H1 (cell line): ENCODE data around the gene RYK. TPM values are rescaled to one million over a fixed set of nuclear protein-coding genes. Genes with fewer than 3 reads are reported as not detected.

Experiments
- CTCF ChIA-PET: fragments of 300-600 bp; sonication (Branson Sonifier 250); formaldehyde crosslinking; loops from one replicate; lab custom pipeline; 2021; ENCODE audit not compliant: partially characterized antibody; lab: Charles Lee
- POLR2A ChIA-PET: fragments of 300-600 bp; sonication (Branson Sonifier 250); formaldehyde crosslinking; loops from one replicate; lab custom pipeline; 2021; ENCODE audit warnings: inconsistent platforms; ENCODE audit not compliant: partially characterized antibody; lab: Charles Lee
- DNase-seq, 2 experiments: peaks; one replicate each; pipeline versions ENCODE4 v3.0.0 to v3.0.0-alpha.2; 2010 to 2022; ENCODE audit warnings: low spot score in 2 of 2, low read depth in 1 of 2, mixed read lengths in 1 of 2
- FAIRE-seq: peaks from 2 replicates; lab custom pipeline; 2011; peaks lifted over from hg19 to GRCh38; lab: Jason Lieb, UNC
- H2AFZ ChIP-seq: 2 replicates; pipeline ENCODE4 v1.8.1; 2012; ENCODE audit warnings: low read length, inconsistent platforms
- H2AK5ac ChIP-seq: 2 replicates; pipeline ENCODE4 v1.6.1; 2013; ENCODE audit warnings: low read depth, low read length
- H2BK120ac ChIP-seq: replicated peaks from 2 replicates; pipeline ENCODE3; 2013; ENCODE audit warnings: low read depth, low read length, inconsistent platforms
- H2BK12ac ChIP-seq: 2 replicates; pipeline ENCODE4 v1.6.1; 2013; ENCODE audit warnings: low read depth, low read length
- H2BK15ac ChIP-seq: 2 replicates; pipeline ENCODE4 v1.6.1; 2013; ENCODE audit warnings: low read length
- H2BK20ac ChIP-seq: 2 replicates; pipeline ENCODE4 v1.6.1; 2013; ENCODE audit warnings: low read length
- H2BK5ac ChIP-seq: 2 replicates; pipeline ENCODE4 v1.6.1; 2013; ENCODE audit warnings: low read depth, low read length
- H3K14ac ChIP-seq: 2 replicates; pipeline ENCODE4 v1.6.1; 2013; ENCODE audit warnings: inconsistent platforms; ENCODE audit not compliant: insufficient read length
- H3K18ac ChIP-seq: 2 replicates; pipeline ENCODE4 v1.6.1; 2013; ENCODE audit warnings: low read length; ENCODE audit errors: extremely low read depth
- H3K23ac ChIP-seq: 2 replicates; pipeline ENCODE4 v1.6.1; 2013; ENCODE audit warnings: inconsistent platforms; ENCODE audit not compliant: insufficient read length
- H3K23me2 ChIP-seq: 2 replicates; pipeline ENCODE4 v1.6.1; 2013; ENCODE audit warnings: low read depth, low read length
- H3K27ac ChIP-seq: 2 replicates; pipeline ENCODE4 v1.6.1; 2011; ENCODE audit warnings: low read depth, low read length, inconsistent platforms
- H3K27me3 ChIP-seq, 4 experiments: replicated peaks in 1 of 4; 1 replicate in 1 of 4; 2 replicates in 3 of 4; pipeline versions ENCODE4 v1.6.1 to v1.8.1; 2011 to 2013; ENCODE audit warnings: low read length in 3 of 4, mild to moderate bottlenecking in 3 of 4, inconsistent platforms in 2 of 4, mixed read lengths in 2 of 4, moderate library complexity in 1 of 4; ENCODE audit not compliant: control insufficient read depth in 3 of 4, insufficient read depth in 3 of 4; ENCODE audit errors: extremely low read depth in 1 of 4
- H3K36me3 ChIP-seq, 4 experiments: 2 replicates each; pipeline versions ENCODE4 v1.6.1 to v1.8.1; 2011 to 2013; ENCODE audit warnings: mild to moderate bottlenecking in 4 of 4, low read length in 3 of 4, moderate library complexity in 2 of 4, control low read depth in 1 of 4, inconsistent platforms in 1 of 4; ENCODE audit not compliant: insufficient read depth in 4 of 4, control insufficient read depth in 2 of 4
- H3K4ac ChIP-seq: replicated peaks from 2 replicates; pipeline ENCODE3; 2013; ENCODE audit warnings: low read length, low read depth, mixed read lengths, inconsistent platforms; ENCODE audit not compliant: insufficient read length
- H3K4me1 ChIP-seq, 4 experiments: replicated peaks in 1 of 4; 1 replicate in 1 of 4; 2 replicates in 3 of 4; pipeline versions ENCODE4 v1.6.1 to v1.8.1; 2011 to 2013; ENCODE audit warnings: low read length in 3 of 4, inconsistent platforms in 2 of 4, mixed read lengths in 1 of 4; ENCODE audit not compliant: insufficient read depth in 4 of 4, control insufficient read depth in 3 of 4
- H3K4me2 ChIP-seq, 2 experiments: 2 replicates each; pipeline versions ENCODE4 v1.6.1 to v1.8.1; 2011 to 2013; ENCODE audit warnings: low read depth in 2 of 2, low read length in 2 of 2, control low read depth in 1 of 2, inconsistent platforms in 1 of 2, mild to moderate bottlenecking in 1 of 2; ENCODE audit not compliant: insufficient read depth in 1 of 2
- H3K4me3 ChIP-seq, 4 experiments: fragments of 200-600, 300-600 bp in 1 of 4; sonication (generic), shearing (Covaris generic), sonication (Bioruptor Twin) in 1 of 4; 2 replicates each; pipeline versions ENCODE4 v1.5.1 to v1.8.1; 2011 to 2016; ENCODE audit warnings: low read length in 4 of 4, low read depth in 3 of 4, control low read depth in 2 of 4, inconsistent platforms in 2 of 4, mild to moderate bottlenecking in 2 of 4, mixed read lengths in 1 of 4, moderate library complexity in 1 of 4; ENCODE audit not compliant: insufficient read depth in 2 of 4; ENCODE audit errors: extremely low read depth in 1 of 4
- H3K56ac ChIP-seq: replicated peaks from 2 replicates; pipeline ENCODE3; 2013; ENCODE audit warnings: low read depth, mild to moderate bottlenecking, mixed read lengths, low read length, inconsistent platforms; ENCODE audit not compliant: insufficient read length
- H3K79me1 ChIP-seq: 2 replicates; pipeline ENCODE4 v1.6.1; 2013; ENCODE audit warnings: low read depth, low read length, control low read depth
- H3K79me2 ChIP-seq, 2 experiments: 2 replicates each; pipeline versions ENCODE4 v1.6.1 to v1.8.1; 2012 to 2013; ENCODE audit warnings: low read length in 2 of 2, mild to moderate bottlenecking in 2 of 2, inconsistent platforms in 1 of 2; ENCODE audit not compliant: insufficient read depth in 2 of 2, control insufficient read depth in 1 of 2
- H3K9ac ChIP-seq, 4 experiments: replicated peaks in 1 of 4; 1 replicate in 1 of 4; 2 replicates in 3 of 4; pipeline versions ENCODE4 v1.6.1 to v1.8.1; 2011 to 2013; ENCODE audit warnings: low read depth in 3 of 4, low read length in 3 of 4, control low read depth in 2 of 4, mild to moderate bottlenecking in 2 of 4, moderate library complexity in 2 of 4, inconsistent platforms in 1 of 4; ENCODE audit errors: extremely low read depth in 1 of 4
- H3K9me3 ChIP-seq, 2 experiments: 2 replicates each; pipeline versions ENCODE4 v1.6.1 to v1.8.1; 2012 to 2013; ENCODE audit warnings: mild to moderate bottlenecking in 2 of 2, moderate library complexity in 2 of 2, control low read depth in 1 of 2, inconsistent platforms in 1 of 2, low read depth in 1 of 2, low read length in 1 of 2, mixed read lengths in 1 of 2; ENCODE audit not compliant: insufficient read depth in 2 of 2
- H4K20me1 ChIP-seq, 2 experiments: replicated peaks in 1 of 2; 2 replicates each; pipeline versions ENCODE3 to v1.8.1; 2011 to 2013; ENCODE audit warnings: inconsistent platforms in 2 of 2, low read length in 2 of 2, mild to moderate bottlenecking in 1 of 2; ENCODE audit not compliant: insufficient read depth in 2 of 2, control insufficient read depth in 1 of 2
- H4K5ac ChIP-seq: 2 replicates; pipeline ENCODE4 v1.6.1; 2013; ENCODE audit warnings: low read length, low read depth, mixed read lengths, inconsistent platforms; ENCODE audit not compliant: insufficient read length
- H4K8ac ChIP-seq: 2 replicates; pipeline ENCODE4 v1.8.0; 2013; ENCODE audit warnings: mild to moderate bottlenecking, moderate library complexity, low read length, inconsistent platforms; ENCODE audit not compliant: insufficient read depth; ENCODE audit errors: extremely low read depth
- H4K91ac ChIP-seq: replicated peaks from 2 replicates; pipeline ENCODE3; 2013; ENCODE audit warnings: low read length, mixed read lengths, inconsistent platforms; ENCODE audit not compliant: insufficient read length
- ASH2L ChIP-seq: fragments of 200-600, 300-600 bp; sonication (generic); IDR thresholded peaks from one replicate; pipeline ENCODE4 v1.7.1; 2017; ENCODE audit warnings: low read length
- EGR1 ChIP-seq: IDR thresholded peaks from 2 replicates; pipeline ENCODE4 v1.6.1; 2011; ENCODE audit warnings: low read depth, low read length, borderline replicate concordance
- SAP30 ChIP-seq: fragments of 300-600 bp; sonication (generic); IDR thresholded peaks from 2 replicates; pipeline ENCODE4 v1.7.1; 2012; ENCODE audit warnings: low read length, moderate library complexity, mild to moderate bottlenecking, inconsistent platforms; ENCODE audit not compliant: insufficient read depth, insufficient replicate concordance
- SP1 ChIP-seq: IDR thresholded peaks from 2 replicates; pipeline ENCODE4 v1.6.1; 2011; ENCODE audit warnings: low read depth, low read length
- SRF ChIP-seq: IDR thresholded peaks from 2 replicates; pipeline ENCODE4 v1.6.1; 2011; ENCODE audit warnings: mild to moderate bottlenecking, low read depth, low read length, moderate library complexity
- TCF12 ChIP-seq: IDR thresholded peaks from 2 replicates; pipeline ENCODE4 v1.6.1; 2011; ENCODE audit warnings: low read depth, mild to moderate bottlenecking, low read length
- WGBS, 2 experiments: shearing (Covaris generic) in 1 of 2; methylation state at CpG; one replicate each; pipeline versions ENCODE4 v1.1.6 to v1.1.7; 2013 to 2015; ENCODE audit warnings: low lambda C conversion rate in 2 of 2, mixed read lengths in 2 of 2, inconsistent platforms in 1 of 2, low coverage in 1 of 2, missing lambda C conversion rate in 1 of 2; ENCODE audit not compliant: insufficient replicate concordance in 2 of 2, insufficient coverage in 1 of 2, insufficient read length in 1 of 2; ENCODE audit errors: extremely low coverage in 1 of 2, missing lambda C conversion rate in 1 of 2; 5-methylcytosine and 5-hydroxymethylcytosine counted together
- polyA plus RNA-seq, 7 experiments: library from polyadenylated mRNA; depleted of rRNA in 3 of 7; stranded (reverse) in 5 of 7; unstranded in 2 of 7; fragments of >200 nt in 5 of 7; fragments of 200-250 nt in 2 of 7; gene quantifications; 1 replicate in 5 of 7; 2 replicates in 1 of 7; 4 replicates in 1 of 7; pipeline versions ENCODE4 v1.2.1 to v1.2.3, GENCODE V29; 2011 to 2013; ENCODE audit warnings: missing spikeins in 2 of 7, mixed read lengths in 2 of 7
- total RNA-seq: library from RNA; stranded (reverse); fragmentation: NEBNext Ultra II Directional; extraction: Animal tissue kit (Norgen Biotek cat#: 25700); gene quantifications from 2 replicates; pipeline ENCODE4 v1.2.1, GENCODE V29; 2021
- TF ChIP-seq, protein P1 (sequence below): IDR thresholded peaks from 2 replicates; pipeline ENCODE4 v1.6.1; 2012; ENCODE audit warnings: inconsistent platforms

The RYK gene
- total and polyA plus RNA-seq, 2 of the 8 experiments (the other 6 are each of a cell fraction or from before 2014, with no cell fraction given), result 30.5 to 63.8 TPM

DNA sequence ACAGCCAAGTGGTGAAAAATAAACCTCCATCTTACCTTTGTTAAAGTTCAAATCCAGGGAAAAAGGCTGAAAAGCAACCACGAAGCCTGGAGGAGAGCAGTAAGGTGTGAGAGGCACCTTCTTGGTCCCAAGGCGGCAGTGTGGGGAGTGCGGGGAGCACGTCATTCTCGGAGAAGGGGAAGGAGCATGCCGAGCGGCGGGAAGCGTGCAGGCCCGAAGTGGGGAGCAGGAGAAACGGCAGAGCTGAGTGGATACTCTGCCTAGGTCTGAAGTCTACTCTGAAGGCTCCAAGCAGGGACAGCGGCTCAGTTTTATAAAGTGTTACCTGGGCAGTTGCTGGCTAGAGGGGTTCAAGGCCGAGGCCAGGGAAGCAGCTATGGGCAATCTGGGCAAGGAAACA lies 96.9 kb downstream of the RYK start:
- Histone ChIP-seq H3K27ac (no peak overlapping the region), H2BK120ac (no peak overlapping the region), H2AK5ac (no peak overlapping the region), H3K23me2 (no peaks in the 10 kb centered on the region), H3K4me3 (no peak overlapping the region), H2BK20ac (no peak overlapping the region), H3K9ac (no peak overlapping the region), H4K5ac (no peak overlapping the region), H3K27me3 (no peaks in the 10 kb centered on the region), H3K79me1 (no peaks in the 10 kb centered on the region; the same call in 1 of the 2 replicates), H3K9me3 (no peaks in the 10 kb centered on the region), H4K8ac (no peak overlapping the region), H3K18ac (no peak overlapping the region), H3K4me1 (no peaks in the 10 kb centered on the region), H3K56ac (no peak overlapping the region), H3K36me3 (peaks cover 0 to 41% (median 13%) of the 10 kb centered on the region in 4 experiments; a peak in 5 of 8 replicates), H3K4ac (no peak overlapping the region), H4K20me1 (no peaks in the 10 kb centered on the region), H3K23ac (no peak overlapping the region), H3K14ac (no peak overlapping the region), H2BK12ac (no peak overlapping the region), H3K79me2 (no peaks in the 10 kb centered on the region), H3K4me2 (no peak overlapping the region), H2BK15ac (no peak overlapping the region), H2BK5ac (no peak overlapping the region), H4K91ac (no peak overlapping the region), H2AFZ (no peak overlapping the region)
- POLR2A ChIA-PET, result interaction anchor here (0.6 kb wide), 1 partner anchor 18 kb away, joined by 3 read pairs; no protein-coding TSS in a partner anchor
- CTCF ChIA-PET, result interaction anchor here (0.5 to 0.7 kb wide), 2 partner anchors 53 to 58 kb away, joined by 3 read pairs; no protein-coding TSS in a partner anchor
- TF ChIP-seq, protein P1, sequence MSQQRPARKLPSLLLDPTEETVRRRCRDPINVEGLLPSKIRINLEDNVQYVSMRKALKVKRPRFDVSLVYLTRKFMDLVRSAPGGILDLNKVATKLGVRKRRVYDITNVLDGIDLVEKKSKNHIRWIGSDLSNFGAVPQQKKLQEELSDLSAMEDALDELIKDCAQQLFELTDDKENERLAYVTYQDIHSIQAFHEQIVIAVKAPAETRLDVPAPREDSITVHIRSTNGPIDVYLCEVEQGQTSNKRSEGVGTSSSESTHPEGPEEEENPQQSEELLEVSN, result peak; percentile 30; the same call in 1 of the 2 replicates
- TF ChIP-seq SAP30 (no peak), ASH2L (no peak), SP1 (no peak), SRF (no peak), EGR1 (no peak), TCF12 (no peak)
- FAIRE-seq, result no peak
- no peak for DNase-seq
- WGBS, 2 experiments, result 88% methylated on average over 12 of the region's 13 CpGs; no CpG with 5 or more reads in 1 of the 2 experiments
